Stimulated activated effector memory CD8-positive, alpha-beta T cell treated with anti-CD3 and anti-CD28 coated beads, Interleukin-12 subunit alpha, Interleukin-12 subunit beta, amount 100 ng/mL, for 72 hours (primary cell): ENCODE measurements around the gene CRY2.

Experiments
- ATAC-seq: fragments of 150-1000 bp; cut with Tn5 transposase; 2 replicates; pipeline ENCODE4 v1.10.0; 2021
- DNase-seq, 2 donors: peaks; one replicate each; pipeline ENCODE4 v3.0.0; 2021 to 2022; ENCODE audit warnings: low spot score in 2 of 2
- H3K27ac Mint-ChIP-seq: one replicate; pipeline ENCODE4 v1.8.0; 2022; ENCODE audit warnings: mild to moderate bottlenecking, mixed read lengths
- H3K36me3 Mint-ChIP-seq: one replicate; pipeline ENCODE4 v1.8.0; 2022; ENCODE audit warnings: mild to moderate bottlenecking, mixed read lengths
- H3K4me1 Mint-ChIP-seq: one replicate; pipeline ENCODE4 v1.8.0; 2022; ENCODE audit warnings: mixed read lengths
- H3K4me3 Mint-ChIP-seq: one replicate; pipeline ENCODE4 v1.8.0; 2022; ENCODE audit warnings: mild to moderate bottlenecking, mixed read lengths
- H3K9me3 Mint-ChIP-seq: one replicate; pipeline ENCODE4 v1.8.0; 2022; ENCODE audit warnings: mixed read lengths

Gene CRY2

GRCh38 chr11:45919806-45920530 lies 72.7 kb downstream of the CRY2 start:
- ATAC-seq (no peak), DNase-seq (no peak)
- Mint-ChIP-seq H3K4me1 (peaks cover 64% of the 10 kb centered on the region), H3K36me3 (peaks cover 32% of the 10 kb centered on the region), H3K27ac (peak overlapping the region; percentile 54), H3K9me3 (no peaks in the 10 kb centered on the region), H3K4me3 (peak overlapping the region; percentile 97)

GRCh38 chr11:45920531-45921477 lies 73.5 kb downstream of the CRY2 start:
- DNase-seq: no peak
- H3K4me3 Mint-ChIP-seq: peak overlapping the region; percentile 64
- H3K9me3 Mint-ChIP-seq: no peaks in the 10 kb centered on the region
- H3K4me1 Mint-ChIP-seq: peaks cover 58% of the 10 kb centered on the region
- peaks cover 24% of the 10 kb centered on the region for H3K36me3 Mint-ChIP-seq
- H3K27ac Mint-ChIP-seq: peak overlapping the region; percentile 54
- ATAC-seq: no peak

- H3K36me3 Mint-ChIP-seq: peaks cover 14% of the 10 kb centered on the region
- H3K9me3 Mint-ChIP-seq: no peaks in the 10 kb centered on the region
- ATAC-seq (no peak), DNase-seq (no peak)
- peaks cover 58% of the 10 kb centered on the region for H3K4me1 Mint-ChIP-seq
- H3K4me3 Mint-ChIP-seq: peak overlapping the region; percentile 64
- H3K27ac Mint-ChIP-seq: peak overlapping the region; percentile 54
Observed at GRCh38 chr11:45921561-45922424, 74.5 kb downstream of the CRY2 start.

GRCh38 chr11:45922425-45923082 lies 75.3 kb downstream of the CRY2 start, which contains the start of gene LARGE2:
Gene LARGE2 (plus strand): TSS chr11:45922656. CDS start chr11:45922883, 227 bp downstream.
- Mint-ChIP-seq H3K9me3 (no peaks in the 10 kb centered on the region), H3K27ac (peak within 1 kb of the TSS; percentile 68), H3K4me1 (peaks cover 63% of the 10 kb centered on the region), H3K4me3 (peak within 1 kb of the TSS; percentile 72), H3K36me3 (peaks cover 12% of the 10 kb centered on the region)
- no peak for ATAC-seq
- DNase-seq: no peak

- DNase-seq (no peak), ATAC-seq (no peak)
- Mint-ChIP-seq H3K4me3 (peak overlapping the region; percentile 72), H3K4me1 (peaks cover 57% of the 10 kb centered on the region), H3K27ac (peak overlapping the region; percentile 26), H3K9me3 (no peaks in the 10 kb centered on the region), H3K36me3 (peaks cover 7% of the 10 kb centered on the region)
Observed at GRCh38 chr11:45924036-45924915, 77.0 kb downstream of the CRY2 start.

- Mint-ChIP-seq H3K36me3 (peaks cover 9% of the 10 kb centered on the region), H3K4me3 (no peak overlapping the region), H3K27ac (peak overlapping the region; percentile 26), H3K4me1 (peaks cover 57% of the 10 kb centered on the region), H3K9me3 (no peaks in the 10 kb centered on the region)
- DNase-seq (no peak), ATAC-seq (no peak)
Observed at GRCh38 chr11:45924927-45925326, 77.7 kb downstream of the CRY2 start.

GRCh38 chr11:45925550-45925949 lies 78.3 kb downstream of the CRY2 start:
- H3K4me1 Mint-ChIP-seq: peaks cover 61% of the 10 kb centered on the region
- ATAC-seq (no peak), DNase-seq (no peak)
- peaks cover 16% of the 10 kb centered on the region for H3K36me3 Mint-ChIP-seq
- no peaks in the 10 kb centered on the region for H3K9me3 Mint-ChIP-seq
- no peak overlapping the region for H3K4me3 Mint-ChIP-seq
- H3K27ac Mint-ChIP-seq: no peak overlapping the region

- peaks cover 65% of the 10 kb centered on the region for H3K4me1 Mint-ChIP-seq
- no peak overlapping the region for H3K4me3 Mint-ChIP-seq
- no peaks in the 10 kb centered on the region for H3K9me3 Mint-ChIP-seq
- ATAC-seq: no peak
- no peak overlapping the region for H3K27ac Mint-ChIP-seq
- H3K36me3 Mint-ChIP-seq: peaks cover 17% of the 10 kb centered on the region
- DNase-seq: no peak
Observed at GRCh38 chr11:45926001-45926401, 78.7 kb downstream of the CRY2 start.

GRCh38 chr11:45926536-45927331 lies 79.5 kb downstream of the CRY2 start:
- Mint-ChIP-seq H3K4me3 (no peak overlapping the region), H3K9me3 (no peaks in the 10 kb centered on the region), H3K27ac (peak overlapping the region; percentile 97), H3K4me1 (peaks cover 66% of the 10 kb centered on the region), H3K36me3 (peaks cover 25% of the 10 kb centered on the region)
- DNase-seq (no peak), ATAC-seq (no peak)

GRCh38 chr11:45927332-45927683 lies 80.0 kb downstream of the CRY2 start:
- peak in 1 of 2 donors; percentile 58 for DNase-seq
- ATAC-seq: peak; percentile 35
- Mint-ChIP-seq H3K4me1 (peaks cover 67% of the 10 kb centered on the region), H3K9me3 (no peaks in the 10 kb centered on the region), H3K36me3 (peaks cover 30% of the 10 kb centered on the region), H3K27ac (peak overlapping the region; percentile 97), H3K4me3 (no peak overlapping the region)

GRCh38 chr11:45927684-45928413 lies 80.6 kb downstream of the CRY2 start:
- peaks cover 36% of the 10 kb centered on the region for H3K36me3 Mint-ChIP-seq
- ATAC-seq (no peak), DNase-seq (peak in 1 of 2 donors; percentile 50)
- peaks cover 67% of the 10 kb centered on the region for H3K4me1 Mint-ChIP-seq
- no peak overlapping the region for H3K4me3 Mint-ChIP-seq
- H3K27ac Mint-ChIP-seq: peak overlapping the region; percentile 97
- no peaks in the 10 kb centered on the region for H3K9me3 Mint-ChIP-seq

- H3K27ac Mint-ChIP-seq: peak overlapping the region; percentile 97
- H3K4me3 Mint-ChIP-seq: no peak overlapping the region
- no peak for DNase-seq
- ATAC-seq: no peak
- peaks cover 62% of the 10 kb centered on the region for H3K4me1 Mint-ChIP-seq
- H3K36me3 Mint-ChIP-seq: peaks cover 44% of the 10 kb centered on the region
- no peaks in the 10 kb centered on the region for H3K9me3 Mint-ChIP-seq
Observed at GRCh38 chr11:45928535-45929215, 81.4 kb downstream of the CRY2 start.
